ENCODE results near the gene EEF2K.

Gene EEF2K

GRCh38 chr16:22285080-22285479, 79.0 kb downstream of the EEF2K start:
- DNase-seq (ENCODE audit: extremely low read depth, low read depth) = no peak
- TF ChIP-seq CTCF (IDR thresholded peaks at IDR 0.05; ENCODE audit: low read depth, low read length) = no peak

GRCh38 chr16:22291020-22291419, 84.9 kb downstream of the EEF2K start:
- TF ChIP-seq CTCF (IDR thresholded peaks at IDR 0.05; ENCODE audit: low read depth, low read length) = no peak
- no peak for DNase-seq (ENCODE audit: extremely low read depth, low read depth)

GRCh38 chr16:22291860-22292318, 85.8 kb downstream of the EEF2K start:
- TF ChIP-seq CTCF (IDR thresholded peaks at IDR 0.05; ENCODE audit: low read depth, low read length) = no peak
- no peak for DNase-seq (ENCODE audit: extremely low read depth, low read depth)

GRCh38 chr16:22292320-22292719, 86.2 kb downstream of the EEF2K start:
- TF ChIP-seq CTCF (IDR thresholded peaks at IDR 0.05; ENCODE audit: low read depth, low read length) = no peak

GRCh38 chr16:22293137-22294106, 87.3 kb downstream of the EEF2K start:
- TF ChIP-seq CTCF (IDR thresholded peaks at IDR 0.05; ENCODE audit: low read depth, low read length) = no peak
- DNase-seq (ENCODE audit: extremely low read depth, low read depth) = no peak

More at GRCh38 chr16:22292320-22292719, 86.2 kb downstream of the EEF2K start:
- DNase-seq (ENCODE audit: extremely low read depth, low read depth) = no peak

GRCh38 chr16:22296225-22297113, 90.4 kb downstream of the EEF2K start:
- DNase-seq (ENCODE audit: extremely low read depth, low read depth) = no peak
- TF ChIP-seq CTCF (IDR thresholded peaks at IDR 0.05; ENCODE audit: low read depth, low read length) = no peak
